OCI-LY1 (cell line): Measurements from ENCODE around the gene HAUS3.

ENCODE experiments used
- H2AFZ ChIP-seq: fragments of 200-600 bp; sonication (generic), shearing (Covaris generic); 2 replicates; pipeline ENCODE4 v1.6.0; 2014; ENCODE audit warnings: antibody characterized with exemption, mild to moderate bottlenecking, low read length
- H3F3A ChIP-seq: fragments of 200-600 bp; sonication (generic), shearing (Covaris generic); 2 replicates; pipeline ENCODE4 v1.6.0; 2014; ENCODE audit warnings: mild to moderate bottlenecking, antibody characterized with exemption, low read length, moderate library complexity; ENCODE audit not compliant: insufficient read depth
- H3K27ac ChIP-seq: fragments of 200-600 bp; sonication (generic); 2 replicates; pipeline ENCODE4 v1.5.1; 2014; ENCODE audit warnings: low read length, mixed run types, mild to moderate bottlenecking, low read depth; ENCODE audit not compliant: poor library complexity, severe bottlenecking
- H3K27me3 ChIP-seq: fragments of 200-600 bp; sonication (generic); 2 replicates; pipeline ENCODE4 v1.6.0; 2014; ENCODE audit warnings: antibody characterized with exemption, mild to moderate bottlenecking, low read length, moderate library complexity; ENCODE audit not compliant: insufficient read depth
- H3K36me3 ChIP-seq: fragments of 200-600 bp; sonication (generic); 2 replicates; pipeline ENCODE4 v1.6.1; 2014; ENCODE audit warnings: mild to moderate bottlenecking, antibody characterized with exemption, low read length, moderate library complexity, mixed read lengths; ENCODE audit not compliant: insufficient read depth
- H3K4me1 ChIP-seq: fragments of 200-600 bp; sonication (generic); 2 replicates; pipeline ENCODE4 v1.5.1; 2014; ENCODE audit warnings: mild to moderate bottlenecking, low read length, moderate library complexity; ENCODE audit not compliant: insufficient read depth, severe bottlenecking
- H3K4me2 ChIP-seq: fragments of 200-600 bp; sonication (generic), shearing (Covaris generic); 2 replicates; pipeline ENCODE4 v1.6.1; 2014; ENCODE audit warnings: low read length
- H3K4me3 ChIP-seq: fragments of 200-600 bp; sonication (generic); 2 replicates; pipeline ENCODE4 v1.5.1; 2014; ENCODE audit warnings: low read length, low read depth, mild to moderate bottlenecking, mixed read lengths; ENCODE audit not compliant: poor library complexity, severe bottlenecking
- H3K79me2 ChIP-seq: fragments of 200-600 bp; shearing (Covaris generic); 2 replicates; pipeline ENCODE4 v1.6.1; 2016; ENCODE audit warnings: mixed run types, low read length, mixed read lengths; ENCODE audit not compliant: insufficient read depth
- H3K9ac ChIP-seq: fragments of 200-600 bp; sonication (generic), shearing (Covaris generic); 2 replicates; pipeline ENCODE4 v1.6.1; 2014; ENCODE audit warnings: mild to moderate bottlenecking, low read length, mixed read lengths
- H3K9me2 ChIP-seq: fragments of 200-600 bp; sonication (generic), shearing (Covaris generic); 2 replicates; pipeline ENCODE4 v1.6.1; 2014; ENCODE audit warnings: low read depth, mild to moderate bottlenecking, low read length, mixed read lengths
- H3K9me3 ChIP-seq: fragments of 200-600 bp; shearing (Covaris generic); 2 replicates; pipeline ENCODE4 v1.6.1; 2014; ENCODE audit warnings: low read length, mixed read lengths
- H4K20me1 ChIP-seq: fragments of 200-600 bp; sonication (generic), shearing (Covaris generic); 2 replicates; pipeline ENCODE4 v1.6.0; 2016; ENCODE audit warnings: mild to moderate bottlenecking, low read length; ENCODE audit not compliant: insufficient read depth
- CTCF ChIP-seq: fragments of 200-600 bp; sonication (generic), shearing (Covaris generic); IDR thresholded peaks from 2 replicates; pipeline ENCODE4 v1.5.1; 2017; ENCODE audit warnings: mild to moderate bottlenecking, antibody characterized with exemption, low read length, moderate library complexity, mixed read lengths
- EZH2 ChIP-seq: fragments of 200-600 bp; sonication (generic), shearing (Covaris generic); IDR thresholded peaks from 2 replicates; pipeline ENCODE4 v1.8.0; 2017; ENCODE audit warnings: borderline replicate concordance, mixed run types, mild to moderate bottlenecking, antibody characterized with exemption, low read length, moderate library complexity, mixed read lengths

Gene HAUS3

GRCh38 chr4:2268357-2269205, 26.7 kb upstream of the HAUS3 start:
- Histone ChIP-seq H3K27me3 (no peaks in the 10 kb centered on the region), H3K4me2 (no peak overlapping the region), H3K9ac (no peak overlapping the region), H3K27ac (no peak overlapping the region), H4K20me1 (no peaks in the 10 kb centered on the region), H3K4me3 (no peak overlapping the region), H3K79me2 (no peaks in the 10 kb centered on the region), H3K9me3 (no peaks in the 10 kb centered on the region), H3F3A (no peaks in the 10 kb centered on the region), H3K9me2 (no peaks in the 10 kb centered on the region), H3K36me3 (no peaks in the 10 kb centered on the region), H2AFZ (no peak overlapping the region), H3K4me1 (peaks cover 8% of the 10 kb centered on the region)
- TF ChIP-seq CTCF (no peak), EZH2 (no peak)

- no peaks in the 10 kb centered on the region for H4K20me1 ChIP-seq
- no peak overlapping the region for H3K4me3 ChIP-seq
- no peaks in the 10 kb centered on the region for H3K79me2 ChIP-seq
- H2AFZ ChIP-seq = no peak overlapping the region
- H3K36me3 ChIP-seq = no peaks in the 10 kb centered on the region
- no peaks in the 10 kb centered on the region for H3K9me3 ChIP-seq
- no peak overlapping the region for H3K4me2 ChIP-seq
- no peak overlapping the region for H3K9ac ChIP-seq
- no peaks in the 10 kb centered on the region for H3F3A ChIP-seq
- peaks cover 15% of the 10 kb centered on the region for H3K4me1 ChIP-seq
- no peaks in the 10 kb centered on the region for H3K9me2 ChIP-seq
- H3K27ac ChIP-seq = no peak overlapping the region
- no peaks in the 10 kb centered on the region for H3K27me3 ChIP-seq
- TF ChIP-seq EZH2 = no peak
- no peak for TF ChIP-seq CTCF
These were observed 25.9 kb upstream of the HAUS3 start for GRCh38 chr4:2267841-2268240.

- Histone ChIP-seq H3K27ac (no peak overlapping the region), H3K36me3 (no peaks in the 10 kb centered on the region), H3F3A (no peaks in the 10 kb centered on the region), H2AFZ (no peak overlapping the region), H3K9me3 (no peaks in the 10 kb centered on the region), H3K79me2 (no peaks in the 10 kb centered on the region), H3K4me2 (no peak overlapping the region), H3K9ac (no peak overlapping the region), H3K27me3 (no peaks in the 10 kb centered on the region), H3K9me2 (no peaks in the 10 kb centered on the region), H3K4me1 (peaks cover 19% of the 10 kb centered on the region), H3K4me3 (no peak overlapping the region), H4K20me1 (no peaks in the 10 kb centered on the region)
- TF ChIP-seq CTCF (no peak), EZH2 (no peak)
These were observed 25.4 kb upstream of the HAUS3 start for GRCh38 chr4:2267320-2267811.
